GM12878 (cell line): ENCODE measurements around the gene VIPR1. TPM values are rescaled to one million over a fixed set of nuclear protein-coding genes. Genes with fewer than 3 reads are reported as not detected.

ENCODE experiments used
- ATAC-seq: fragments of 200-7000 bp; cut with Tn5 transposase; 3 replicates; pipeline ENCODE4 v1.9.1; 2020; ENCODE audit warnings: mild to moderate bottlenecking, moderate library complexity
- BruUV-seq: library from RNA; stranded (reverse); fragments of 400-500 nt; replicated peaks from 2 replicates; lab custom pipeline; 2021; lab: Mats Ljungman, UMichigan
- CTCF ChIA-PET: fragments of 300-600 bp; sonication (Branson Sonifier 250); formaldehyde crosslinking; extraction: SDS; loops from one replicate; lab custom pipeline; 2021; ENCODE audit warnings: inconsistent platforms; lab: Yijun Ruan, JAX
- POLR2A ChIA-PET: fragments of 350-600 bp; formaldehyde crosslinking; extraction: SDS; loops from one replicate; lab custom pipeline; 2021; ENCODE audit warnings: inconsistent platforms; lab: Charles Lee
- RAD21 ChIA-PET: fragments of 300-600 bp; sonication (Branson Sonifier 250); formaldehyde crosslinking; loops from one replicate; lab custom pipeline; 2023; ENCODE audit warnings: antibody characterized with exemption; ENCODE audit not compliant: unreplicated experiment; lab: Charles Lee
- SMC1A ChIA-PET: fragments of 300-600 bp; sonication (Branson Sonifier 250); formaldehyde crosslinking; loops from one replicate; lab custom pipeline; 2023; ENCODE audit not compliant: unreplicated experiment, uncharacterized antibody; lab: Charles Lee
- DNase-seq: peaks from one replicate; pipeline ENCODE4 v3.0.0-alpha.2; 2011; ENCODE audit warnings: low read depth, low spot score
- FAIRE-seq: peaks from 3 replicates; lab custom pipeline; 2011; peaks lifted over from hg19 to GRCh38; lab: Jason Lieb, UNC
- H2AFZ ChIP-seq: 2 replicates; pipeline ENCODE4 v1.6.0; 2011; ENCODE audit warnings: low read depth, low read length, control low read depth; ENCODE audit not compliant: control insufficient read depth
- H3K27ac ChIP-seq: 2 replicates; pipeline ENCODE4 v1.5.1; 2011; ENCODE audit warnings: control low read depth; ENCODE audit not compliant: control insufficient read depth, insufficient read depth
- H3K27me3 ChIP-seq, 2 experiments: replicated peaks in 1 of 2; 2 replicates each; pipeline versions ENCODE4 v1.6.0 to v1.6.1; 2011; ENCODE audit warnings: low read length in 1 of 2; ENCODE audit not compliant: control insufficient read depth in 2 of 2, insufficient read depth in 2 of 2
- H3K36me3 ChIP-seq, 2 experiments: 2 replicates each; pipeline ENCODE4 v1.5.1; 2011; ENCODE audit warnings: low read length in 1 of 2; ENCODE audit not compliant: control insufficient read depth in 2 of 2, insufficient read depth in 2 of 2
- H3K4me1 ChIP-seq: 2 replicates; pipeline ENCODE4 v1.6.1; 2011; ENCODE audit warnings: mild to moderate bottlenecking, low read length, moderate library complexity, mixed read lengths; ENCODE audit not compliant: control insufficient read depth, insufficient read depth
- H3K4me2 ChIP-seq: 2 replicates; pipeline ENCODE4 v1.6.0; 2011; ENCODE audit warnings: control low read depth; ENCODE audit not compliant: control insufficient read depth, insufficient read depth
- H3K4me3 ChIP-seq: fragments of 200-600 bp; sonication (generic); 2 replicates; pipeline ENCODE4 v1.5.1; 2016
- H3K79me2 ChIP-seq: 2 replicates; pipeline ENCODE4 v1.6.0; 2011; ENCODE audit warnings: low read length; ENCODE audit not compliant: control insufficient read depth, insufficient read depth
- H3K9ac ChIP-seq: 2 replicates; pipeline ENCODE4 v1.8.0; 2011; ENCODE audit warnings: low read length, control low read depth, mixed read lengths; ENCODE audit not compliant: control insufficient read depth, insufficient read depth
- H3K9me3 ChIP-seq: replicated peaks from 3 replicates; pipeline ENCODE4 v1.5.1; 2011; ENCODE audit warnings: mild to moderate bottlenecking, low read length; ENCODE audit not compliant: control insufficient read depth, insufficient read depth
- H4K20me1 ChIP-seq: 2 replicates; pipeline ENCODE4 v1.6.0; 2011; ENCODE audit not compliant: control insufficient read depth, insufficient read depth
- CEBPZ ChIP-seq: fragments of 150-350 bp; IDR thresholded peaks from 2 replicates; pipeline ENCODE4 v1.6.1; 2016; ENCODE audit warnings: low read depth, low read length
- CHD2 ChIP-seq: IDR thresholded peaks from 2 replicates; pipeline ENCODE4 v1.6.1; 2011; ENCODE audit warnings: low read depth, low read length, improper control_type of control experiment, borderline replicate concordance
- ESRRA ChIP-seq: IDR thresholded peaks from 2 replicates; pipeline ENCODE4 v1.6.1; 2012; ENCODE audit warnings: mild to moderate bottlenecking, low read length, improper control_type of control experiment
- NFYB ChIP-seq: IDR thresholded peaks from 2 replicates; pipeline ENCODE4 v1.6.1; 2011; ENCODE audit warnings: low read depth, mild to moderate bottlenecking, low read length, improper control_type of control experiment, moderate library complexity; ENCODE audit not compliant: insufficient read depth
- PML ChIP-seq: IDR thresholded peaks from 2 replicates; pipeline ENCODE4 v1.6.1; 2012; ENCODE audit warnings: low read length, inconsistent platforms
- SMC3 ChIP-seq: IDR thresholded peaks from 2 replicates; pipeline ENCODE4 v1.6.1; 2011; ENCODE audit warnings: low read length, improper control_type of control experiment, borderline replicate concordance
- SUZ12 ChIP-seq: fragments of 200-600 bp; sonication (generic); IDR thresholded peaks from one replicate; pipeline ENCODE4 v1.6.1; 2018; ENCODE audit warnings: antibody characterized with exemption, mild to moderate bottlenecking; ENCODE audit not compliant: unreplicated experiment
- USF1 ChIP-seq: IDR thresholded peaks from 2 replicates; pipeline ENCODE4 v1.6.1; 2011; ENCODE audit warnings: borderline replicate concordance, low read depth, mild to moderate bottlenecking, moderate library complexity, mixed read lengths, low read length; ENCODE audit not compliant: insufficient read depth; ENCODE audit errors: extremely low read length
- WGBS: methylation state at CpG from one replicate; pipeline ENCODE4 v1.1.6; 2016; ENCODE audit warnings: low lambda C conversion rate; ENCODE audit not compliant: insufficient replicate concordance, insufficient coverage; ENCODE audit errors: missing lambda C conversion rate; 5-methylcytosine and 5-hydroxymethylcytosine counted together
- in situ Hi-C: fragments of 300-500 bp; cut with MboI; formaldehyde crosslinking; loops from 9 replicates; pipeline ENCODE4 v1.14.3; 2018; ENCODE audit warnings: mixed read lengths
- intact Hi-C: fragments of 100-400 bp; cut with micrococcal nuclease; formaldehyde crosslinking; loops from one replicate; pipeline ENCODE4 v1.14.2; 2022; ENCODE audit not compliant: unreplicated experiment
- polyA plus RNA-seq, 11 experiments: library from polyadenylated mRNA; depleted of rRNA in 4 of 11; unstranded in 6 of 11; stranded (reverse) in 5 of 11; fragments of >200 nt; fragmentation: Nextera tagmentation in 4 of 11; fragmentation: Illumina TruSeq in 1 of 11; extraction: Ambion mirVana in 4 of 11; extraction: Trizol in 1 of 11; gene quantifications; 1 replicate in 1 of 11; 2 replicates in 10 of 11; pipeline versions ENCODE4 v1.2.1 to v1.2.3, GENCODE V29; 2011 to 2016; ENCODE audit warnings: inconsistent platforms in 2 of 11, missing spikeins in 2 of 11, low read depth in 1 of 11
- total RNA-seq, 4 experiments: library from RNA; depleted of rRNA in 3 of 4; stranded (reverse); fragments of >200 nt in 3 of 4; fragmentation: Illumina TruSeq in 1 of 4; extraction: Trizol in 1 of 4; gene quantifications; 2 replicates each; pipeline versions ENCODE4 v1.2.1 to v1.2.3, GENCODE V29; 2013 to 2021

VIPR1 gene
- total and polyA plus RNA-seq, 10 of the 15 experiments (the other 5 are each of a cell fraction or from before 2014, with no cell fraction given), result 0.03 to 0.28 (median 0.12) TPM; not detected in 6

GRCh38 chr3:42488687-42489086 lies 13.8 kb upstream of the VIPR1 start:
- TF ChIP-seq SMC3, result no peak
- Histone ChIP-seq H4K20me1 (no peaks in the 10 kb centered on the region), H3K4me3 (no peak overlapping the region), H3K4me2 (no peak overlapping the region), H3K27me3 (no peaks in the 10 kb centered on the region), H3K27ac (no peak overlapping the region), H3K9ac (no peak overlapping the region), H2AFZ (no peak overlapping the region), H3K4me1 (peaks cover 34% of the 10 kb centered on the region), H3K9me3 (peaks cover 2% of the 10 kb centered on the region; the same call in 2 of the 3 replicates), H3K36me3 (no peaks in the 10 kb centered on the region), H3K79me2 (no peaks in the 10 kb centered on the region)
- ChIA-PET RAD21 (no interaction called here), POLR2A (no interaction called here), SMC1A (interaction anchor here (1.2 kb wide), 1 partner anchor 241 kb away, joined by 4 read pairs; no protein-coding TSS in a partner anchor), CTCF (no interaction called here)
- WGBS, result 97% methylated on average over 4 of the region's 4 CpGs
- in situ Hi-C loops (no loop called here), intact Hi-C loops (no loop called here)
- no peak for DNase-seq
- no peak for FAIRE-seq
- no peak for ATAC-seq
- BruUV-seq, result no TSS peak

- Histone ChIP-seq H3K4me3 (no peak overlapping the region), H3K27me3 (no peaks in the 10 kb centered on the region), H3K9ac (no peak overlapping the region), H3K27ac (peak overlapping the region; percentile 81), H3K36me3 (no peaks in the 10 kb centered on the region), H4K20me1 (no peaks in the 10 kb centered on the region), H3K79me2 (no peaks in the 10 kb centered on the region), H2AFZ (no peak overlapping the region; the same call in 1 of the 2 replicates), H3K9me3 (peaks cover 2% of the 10 kb centered on the region; the same call in 2 of the 3 replicates), H3K4me1 (peaks cover 34% of the 10 kb centered on the region), H3K4me2 (no peak overlapping the region)
- WGBS, result 95% methylated on average over 10 of the region's 10 CpGs
- SMC1A ChIA-PET, result interaction anchor here (1.2 to 1.4 kb wide), 2 partner anchors 144 to 242 kb away, joined by 3 to 4 read pairs; no protein-coding TSS in a partner anchor
- POLR2A ChIA-PET, result no interaction called here
- in situ Hi-C loops, result no loop called here
- DNase-seq (no peak), ATAC-seq (no peak), FAIRE-seq (no peak)
- intact Hi-C loops, result no loop called here
- RAD21 ChIA-PET, result interaction anchor here (1.3 to 1.5 kb wide), 2 partner anchors 13 to 198 kb away, joined by 4 to 5 read pairs; partner anchors contain the start of gene VIPR1
- BruUV-seq, result no TSS peak
- CTCF ChIA-PET, result interaction anchor here (1.0 to 1.4 kb wide), 3 partner anchors 12 to 58 kb away, joined by 3 to 4 read pairs (median 3); no protein-coding TSS in a partner anchor
- TF ChIP-seq USF1 (peak; percentile 64), ESRRA (no peak), CEBPZ (no peak), SUZ12 (no peak), NFYB (0 out of 2 replicates have a peak, but pooled peaks have one; percentile 40), CHD2 (no peak), PML (no peak)
Observed at GRCh38 chr3:42489116-42489936, 13.1 kb upstream of the VIPR1 start.
